ENCODE data around the gene CSNK1D.
A peak's percentile ranks its signal among the peaks of the same experiment; 100 is the strongest.

CSNK1D gene

GRCh38 chr17:82224666-82225065 lies 48.8 kb downstream of the CSNK1D start:
- H3K4me1 ChIP-seq (ENCODE audit: control insufficient read depth, insufficient read depth, low read length): peaks cover 8% of the 10 kb centered on the region

DNA sequence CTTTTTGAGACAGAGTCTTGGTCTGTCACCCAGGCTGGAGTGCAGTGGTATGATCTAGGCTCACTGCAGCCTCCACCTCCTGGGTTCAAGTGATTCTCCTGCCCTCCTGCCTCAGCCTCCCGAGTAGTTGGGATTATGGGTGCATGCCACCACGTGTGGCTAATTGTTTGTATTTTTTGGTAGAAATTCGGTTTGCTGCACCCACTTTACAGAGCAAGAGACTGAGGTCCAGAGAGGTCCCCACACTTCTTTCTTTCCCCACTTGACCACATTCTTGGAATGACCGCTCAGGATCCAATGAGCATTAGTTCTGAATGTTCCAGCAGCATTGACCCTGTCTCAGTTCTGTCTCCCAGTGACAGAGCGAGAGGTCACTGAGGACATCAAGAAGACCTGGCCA lies 50.0 kb downstream of the CSNK1D start:
- Histone ChIP-seq H3K4me2 (ENCODE audit: low read length) (no peak overlapping the region), H3K36me3 (ENCODE audit: insufficient read depth, low read length) (no peaks in the 10 kb centered on the region), H3K9me3 (replicated peaks; ENCODE audit: low read length) (no peaks in the 10 kb centered on the region), H3K4me1 (ENCODE audit: control insufficient read depth, insufficient read depth, low read length) (peaks cover 13% of the 10 kb centered on the region), H3K4me3 (ENCODE audit: low read length) (no peak overlapping the region), H3K9ac (ENCODE audit: low read depth, low read length) (no peak overlapping the region), H3K27me3 (ENCODE audit: control insufficient read depth, insufficient read depth, low read length) (no peaks in the 10 kb centered on the region)

More at GRCh38 chr17:82224666-82225065, 48.8 kb downstream of the CSNK1D start:
- Histone ChIP-seq H3K4me2 (ENCODE audit: low read length) (no peak overlapping the region), H3K36me3 (ENCODE audit: insufficient read depth, low read length) (peaks cover 4% of the 10 kb centered on the region), H3K9me3 (replicated peaks; ENCODE audit: low read length) (no peaks in the 10 kb centered on the region), H3K9ac (ENCODE audit: low read depth, low read length) (no peak overlapping the region), H3K27me3 (ENCODE audit: control insufficient read depth, insufficient read depth, low read length) (no peaks in the 10 kb centered on the region), H3K4me3 (ENCODE audit: low read length) (no peak overlapping the region)

- H3K4me2 ChIP-seq (ENCODE audit: low read length): no peak overlapping the region
- no peak overlapping the region for H3K9ac ChIP-seq (ENCODE audit: low read depth, low read length)
- H3K36me3 ChIP-seq (ENCODE audit: insufficient read depth, low read length): no peaks in the 10 kb centered on the region
- no peaks in the 10 kb centered on the region for H3K27me3 ChIP-seq (ENCODE audit: control insufficient read depth, insufficient read depth, low read length)
- H3K4me3 ChIP-seq (ENCODE audit: low read length): no peak overlapping the region
- H3K4me1 ChIP-seq (ENCODE audit: control insufficient read depth, insufficient read depth, low read length): peaks cover 14% of the 10 kb centered on the region
- no peaks in the 10 kb centered on the region for H3K9me3 ChIP-seq (replicated peaks; ENCODE audit: low read length)
Observed at GRCh38 chr17:82222816-82223215, 50.7 kb downstream of the CSNK1D start.

GRCh38 chr17:82221341-82221902 lies 52.1 kb downstream of the CSNK1D start:
- no peaks in the 10 kb centered on the region for H3K36me3 ChIP-seq (ENCODE audit: insufficient read depth, low read length)
- H3K4me2 ChIP-seq (ENCODE audit: low read length): no peak overlapping the region
- no peak overlapping the region for H3K4me3 ChIP-seq (ENCODE audit: low read length)
- H3K9me3 ChIP-seq (replicated peaks; ENCODE audit: low read length): no peaks in the 10 kb centered on the region
- H3K9ac ChIP-seq (ENCODE audit: low read depth, low read length): no peak overlapping the region
- peaks cover 28% of the 10 kb centered on the region for H3K4me1 ChIP-seq (ENCODE audit: control insufficient read depth, insufficient read depth, low read length)
- H3K27me3 ChIP-seq (ENCODE audit: control insufficient read depth, insufficient read depth, low read length): no peaks in the 10 kb centered on the region

- Histone ChIP-seq H3K27me3 (ENCODE audit: control insufficient read depth, insufficient read depth, low read length) (no peaks in the 10 kb centered on the region), H3K36me3 (ENCODE audit: insufficient read depth, low read length) (no peaks in the 10 kb centered on the region), H3K4me2 (ENCODE audit: low read length) (no peak overlapping the region), H3K9me3 (replicated peaks; ENCODE audit: low read length) (no peaks in the 10 kb centered on the region), H3K9ac (ENCODE audit: low read depth, low read length) (no peak overlapping the region), H3K4me3 (ENCODE audit: low read length) (no peak overlapping the region), H3K4me1 (ENCODE audit: control insufficient read depth, insufficient read depth, low read length) (peaks cover 40% of the 10 kb centered on the region)
Observed at GRCh38 chr17:82219753-82220709, 53.5 kb downstream of the CSNK1D start.

DNA sequence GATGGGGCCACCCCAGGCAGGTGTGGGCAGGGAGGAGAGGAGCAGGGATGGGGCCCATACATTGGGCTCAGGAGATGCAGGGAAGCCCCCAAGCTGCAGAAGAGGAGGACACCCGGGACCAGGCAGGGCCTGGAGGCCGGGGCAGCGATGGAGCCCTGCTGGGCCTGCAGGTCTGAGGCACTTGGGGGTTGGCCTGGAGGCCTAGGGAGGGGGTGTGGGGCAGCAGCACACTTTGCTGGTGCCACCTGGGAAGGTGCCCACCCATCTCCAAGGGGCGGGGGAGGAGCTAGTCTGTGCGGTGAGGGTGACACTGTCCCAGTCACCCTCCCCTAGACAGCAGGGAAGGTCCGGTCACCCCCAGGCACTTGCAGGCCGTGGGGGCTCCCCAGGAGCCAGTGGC lies 54.4 kb downstream of the CSNK1D start:
- H3K27me3 ChIP-seq (ENCODE audit: control insufficient read depth, insufficient read depth, low read length): no peaks in the 10 kb centered on the region
- no peak overlapping the region for H3K4me3 ChIP-seq (ENCODE audit: low read length)
- H3K36me3 ChIP-seq (ENCODE audit: insufficient read depth, low read length): no peaks in the 10 kb centered on the region
- peaks cover 47% of the 10 kb centered on the region for H3K4me1 ChIP-seq (ENCODE audit: control insufficient read depth, insufficient read depth, low read length)
- peak overlapping the region; percentile 5 for H3K4me2 ChIP-seq (ENCODE audit: low read length)
- H3K9me3 ChIP-seq (replicated peaks; ENCODE audit: low read length): no peaks in the 10 kb centered on the region
- H3K9ac ChIP-seq (ENCODE audit: low read depth, low read length): peak overlapping the region; percentile 18

DNA sequence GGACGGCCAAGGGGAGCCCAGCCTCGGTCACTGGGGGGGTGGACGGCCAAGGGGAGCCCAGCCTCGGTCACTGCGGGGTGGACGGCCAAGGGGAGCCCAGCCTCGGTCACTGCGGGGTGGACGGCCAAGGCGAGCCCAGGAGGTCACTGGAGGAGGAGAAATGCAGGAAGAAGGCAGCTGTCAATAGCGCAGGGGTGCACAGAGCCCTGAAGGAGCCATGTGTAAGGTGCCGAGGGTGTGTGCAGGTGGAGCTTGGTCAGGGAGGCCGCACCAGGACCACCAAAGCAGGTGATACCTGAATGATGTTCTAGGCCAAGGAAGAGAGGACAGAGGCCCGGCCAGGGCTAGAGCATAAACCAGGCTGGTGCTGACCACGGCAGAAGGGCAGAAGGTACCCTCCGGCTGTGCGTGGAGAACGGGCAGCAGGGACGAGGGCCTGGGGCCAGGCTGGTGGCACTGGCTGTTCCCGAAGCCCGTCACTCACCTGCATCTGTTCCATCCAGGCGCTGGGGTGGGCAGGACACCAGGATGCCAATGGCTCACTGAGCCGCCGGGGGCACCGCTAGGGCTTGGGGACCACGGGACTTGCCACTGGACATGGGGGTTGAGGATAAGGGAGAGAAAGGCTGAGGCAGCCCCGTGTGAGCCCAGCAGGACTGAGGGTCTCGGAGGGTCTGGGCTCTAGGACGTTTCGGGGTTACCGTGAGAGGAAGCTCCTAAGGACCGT lies 55.0 kb downstream of the CSNK1D start:
- Histone ChIP-seq H3K27me3 (ENCODE audit: control insufficient read depth, insufficient read depth, low read length) (no peaks in the 10 kb centered on the region), H3K4me1 (ENCODE audit: control insufficient read depth, insufficient read depth, low read length) (peaks cover 51% of the 10 kb centered on the region), H3K4me3 (ENCODE audit: low read length) (no peak overlapping the region), H3K9me3 (replicated peaks; ENCODE audit: low read length) (no peaks in the 10 kb centered on the region), H3K36me3 (ENCODE audit: insufficient read depth, low read length) (no peaks in the 10 kb centered on the region), H3K9ac (ENCODE audit: low read depth, low read length) (peak overlapping the region; percentile 18), H3K4me2 (ENCODE audit: low read length) (peak overlapping the region; percentile 21)

DNA sequence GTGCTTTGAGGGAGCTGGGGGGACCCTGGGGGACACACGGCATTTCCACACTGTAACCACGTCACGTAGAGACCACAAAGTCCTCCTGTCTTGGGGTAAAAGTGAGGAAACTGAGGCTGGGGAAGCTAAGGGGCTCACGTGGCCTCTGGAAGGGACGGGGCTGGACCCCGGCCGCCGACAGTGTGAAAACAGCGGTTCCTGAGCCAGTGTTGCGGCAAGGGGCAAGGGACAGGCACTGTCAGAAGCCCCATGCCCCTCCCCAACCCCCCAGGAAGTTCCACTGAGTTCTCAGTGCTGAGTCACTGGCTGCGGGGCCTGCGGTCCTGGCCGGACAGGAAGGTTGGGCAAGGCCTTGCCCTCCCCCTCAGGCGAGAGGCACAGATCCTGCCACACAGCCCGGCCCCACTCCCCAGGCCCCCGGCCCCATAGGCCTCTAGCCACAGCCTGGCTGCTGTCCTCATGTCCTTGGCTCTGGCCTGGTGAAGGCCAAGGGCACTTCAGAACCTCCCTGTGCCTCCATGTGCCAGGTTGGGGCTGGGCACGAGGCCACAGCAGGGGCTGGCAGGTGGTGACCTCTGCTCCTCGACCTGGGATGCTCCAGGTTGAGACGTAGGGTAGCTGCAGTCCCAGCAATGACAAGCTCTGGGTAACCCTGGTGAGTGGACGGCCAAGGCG lies 55.8 kb downstream of the CSNK1D start:
- Histone ChIP-seq H3K9me3 (replicated peaks; ENCODE audit: low read length) (no peaks in the 10 kb centered on the region), H3K4me2 (ENCODE audit: low read length) (peak overlapping the region; percentile 71), H3K4me1 (ENCODE audit: control insufficient read depth, insufficient read depth, low read length) (peaks cover 53% of the 10 kb centered on the region), H3K27me3 (ENCODE audit: control insufficient read depth, insufficient read depth, low read length) (no peaks in the 10 kb centered on the region), H3K9ac (ENCODE audit: low read depth, low read length) (peak overlapping the region; percentile 91), H3K36me3 (ENCODE audit: insufficient read depth, low read length) (no peaks in the 10 kb centered on the region), H3K4me3 (ENCODE audit: low read length) (peak overlapping the region; percentile 53)

- peak overlapping the region; percentile 51 for H3K4me3 ChIP-seq (ENCODE audit: low read length)
- H3K36me3 ChIP-seq (ENCODE audit: insufficient read depth, low read length): no peaks in the 10 kb centered on the region
- H3K4me2 ChIP-seq (ENCODE audit: low read length): peak overlapping the region; percentile 71
- peak overlapping the region; percentile 91 for H3K9ac ChIP-seq (ENCODE audit: low read depth, low read length)
- peaks cover 53% of the 10 kb centered on the region for H3K4me1 ChIP-seq (ENCODE audit: control insufficient read depth, insufficient read depth, low read length)
- no peaks in the 10 kb centered on the region for H3K27me3 ChIP-seq (ENCODE audit: control insufficient read depth, insufficient read depth, low read length)
- H3K9me3 ChIP-seq (replicated peaks; ENCODE audit: low read length): no peaks in the 10 kb centered on the region
Observed at GRCh38 chr17:82217120-82217529, 56.4 kb downstream of the CSNK1D start.

- H3K9me3 ChIP-seq (replicated peaks; ENCODE audit: low read length): no peaks in the 10 kb centered on the region
- H3K36me3 ChIP-seq (ENCODE audit: insufficient read depth, low read length): no peaks in the 10 kb centered on the region
- H3K4me3 ChIP-seq (ENCODE audit: low read length): peak overlapping the region; percentile 51
- no peaks in the 10 kb centered on the region for H3K27me3 ChIP-seq (ENCODE audit: control insufficient read depth, insufficient read depth, low read length)
- peak overlapping the region; percentile 71 for H3K4me2 ChIP-seq (ENCODE audit: low read length)
- peak overlapping the region; percentile 91 for H3K9ac ChIP-seq (ENCODE audit: low read depth, low read length)
- H3K4me1 ChIP-seq (ENCODE audit: control insufficient read depth, insufficient read depth, low read length): peaks cover 58% of the 10 kb centered on the region
Observed at GRCh38 chr17:82216301-82217119, 57.0 kb downstream of the CSNK1D start.
